BLaER1 (cell line): ENCODE measurements around the gene TYMS.

Experiments
- H3K27ac ChIP-seq: shearing (Covaris generic); formaldehyde crosslinking; 2 replicates; pipeline ENCODE4 v1.8.1; 2022
- H3K27me3 ChIP-seq: shearing (Covaris generic); formaldehyde crosslinking; 2 replicates; pipeline ENCODE4 v1.8.1; 2022
- H3K36me3 ChIP-seq: shearing (Covaris generic); formaldehyde crosslinking; 2 replicates; pipeline ENCODE4 v1.8.1; 2022
- H3K4me1 ChIP-seq: shearing (Covaris generic); formaldehyde crosslinking; 2 replicates; pipeline ENCODE4 v1.8.1; 2022
- H3K4me2 ChIP-seq: shearing (Covaris generic); formaldehyde crosslinking; 2 replicates; pipeline ENCODE4 v1.8.1; 2022
- H3K4me3 ChIP-seq: shearing (Covaris generic); formaldehyde crosslinking; 2 replicates; pipeline ENCODE4 v1.8.1; 2022
- H3K9ac ChIP-seq: shearing (Covaris generic); formaldehyde crosslinking; 2 replicates; pipeline ENCODE4 v1.8.1; 2022
- H3K9me3 ChIP-seq: shearing (Covaris generic); formaldehyde crosslinking; 2 replicates; pipeline ENCODE4 v1.8.1; 2022
- H4K20me1 ChIP-seq: shearing (Covaris generic); formaldehyde crosslinking; 2 replicates; pipeline ENCODE4 v1.8.1; 2022
- Cebpa-rat ChIP-seq: shearing (Covaris generic); IDR thresholded peaks from 2 replicates; pipeline ENCODE4 v1.8.1; 2022

TYMS gene

DNA sequence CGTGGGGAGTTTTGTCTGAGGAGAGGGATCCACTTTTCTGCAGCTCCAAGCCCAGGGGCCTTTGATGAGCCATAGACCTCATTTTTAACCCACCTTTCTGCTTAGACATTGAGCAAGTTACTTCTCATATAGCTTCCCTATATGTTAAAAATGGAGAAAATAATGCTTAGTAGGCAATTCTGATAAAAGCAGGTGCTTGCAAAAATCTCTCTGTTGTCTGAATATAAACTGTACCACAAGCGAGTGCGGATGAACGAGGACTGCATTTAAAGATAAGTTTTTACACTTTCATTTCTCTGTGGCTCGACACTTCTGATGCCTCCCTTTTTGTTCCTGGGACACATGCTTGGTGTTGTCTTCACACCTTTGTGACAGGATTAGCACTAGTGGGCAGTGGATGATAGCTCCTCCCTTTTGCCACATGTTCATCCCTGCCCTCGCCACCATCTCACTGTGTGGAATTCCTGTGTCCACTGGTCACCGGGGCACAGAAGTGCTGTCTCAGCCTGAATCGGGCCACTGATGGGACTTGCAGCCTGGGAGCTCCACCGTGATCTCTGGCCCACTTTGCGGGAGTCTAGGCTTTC is 1.6 kb downstream of the TYMS start:
- Histone ChIP-seq H4K20me1 (no peaks in the 10 kb centered on the region), H3K4me2 (peak overlapping the region; percentile 76), H3K36me3 (peaks cover 35% of the 10 kb centered on the region), H3K9ac (peak overlapping the region; percentile 97), H3K4me3 (peak overlapping the region; percentile 96), H3K27ac (peak overlapping the region; percentile 96), H3K9me3 (peaks cover 27% of the 10 kb centered on the region), H3K4me1 (peaks cover 22% of the 10 kb centered on the region), H3K27me3 (no peaks in the 10 kb centered on the region)
- TF ChIP-seq Cebpa-rat = no peak

DNA sequence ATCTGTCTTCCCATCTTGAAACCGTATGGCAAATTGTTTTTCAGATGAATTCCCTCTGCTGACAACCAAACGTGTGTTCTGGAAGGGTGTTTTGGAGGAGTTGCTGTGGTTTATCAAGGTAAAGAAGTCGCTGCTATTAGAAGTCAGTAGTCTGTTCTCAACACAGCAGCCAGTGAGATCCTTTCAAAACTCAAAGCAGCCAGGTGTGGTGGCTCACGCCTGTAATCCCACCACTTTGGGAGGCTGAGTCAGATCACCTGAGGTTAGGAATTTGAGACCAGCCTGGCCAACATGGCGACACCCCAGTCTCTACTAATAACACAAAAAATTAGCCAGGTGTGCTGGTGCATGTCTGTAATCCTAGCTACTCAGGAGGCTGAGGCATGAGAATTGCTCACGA is 2.1 kb downstream of the TYMS start:
- peaks cover 22% of the 10 kb centered on the region for H3K4me1 ChIP-seq
- H3K4me2 ChIP-seq = peak overlapping the region; percentile 76
- H3K4me3 ChIP-seq = peak overlapping the region; percentile 96
- H4K20me1 ChIP-seq = no peaks in the 10 kb centered on the region
- TF ChIP-seq Cebpa-rat = no peak
- H3K9me3 ChIP-seq = peaks cover 27% of the 10 kb centered on the region
- H3K36me3 ChIP-seq = peaks cover 35% of the 10 kb centered on the region
- H3K27me3 ChIP-seq = no peaks in the 10 kb centered on the region
- peak overlapping the region; percentile 97; the same call in 1 of the 2 replicates for H3K9ac ChIP-seq
- no peak overlapping the region; the same call in 1 of the 2 replicates for H3K27ac ChIP-seq

DNA sequence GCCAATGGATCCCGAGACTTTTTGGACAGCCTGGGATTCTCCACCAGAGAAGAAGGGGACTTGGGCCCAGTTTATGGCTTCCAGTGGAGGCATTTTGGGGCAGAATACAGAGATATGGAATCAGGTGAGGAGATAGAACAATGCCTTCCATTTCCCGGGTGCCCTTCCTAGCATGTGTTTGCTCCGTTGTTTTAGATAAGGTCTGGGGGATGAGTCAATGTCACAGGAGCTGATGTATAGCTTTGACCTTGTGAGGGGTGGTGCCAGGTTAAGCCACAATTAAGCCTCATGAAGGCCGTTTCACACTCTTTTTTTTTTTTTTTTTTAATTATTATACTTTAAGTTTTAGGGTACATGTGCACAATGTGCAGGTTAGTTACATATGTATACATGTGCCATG is 4.7 kb downstream of the TYMS start:
- no peak overlapping the region for H3K4me2 ChIP-seq
- peaks cover 9% of the 10 kb centered on the region for H4K20me1 ChIP-seq
- H3K4me3 ChIP-seq = peak overlapping the region; percentile 11; the same call in 1 of the 2 replicates
- no peak overlapping the region for H3K27ac ChIP-seq
- H3K9ac ChIP-seq = no peak overlapping the region
- H3K27me3 ChIP-seq = no peaks in the 10 kb centered on the region
- no peak for TF ChIP-seq Cebpa-rat
- peaks cover 44% of the 10 kb centered on the region for H3K36me3 ChIP-seq
- peaks cover 11% of the 10 kb centered on the region for H3K4me1 ChIP-seq
- peaks cover 27% of the 10 kb centered on the region for H3K9me3 ChIP-seq

DNA sequence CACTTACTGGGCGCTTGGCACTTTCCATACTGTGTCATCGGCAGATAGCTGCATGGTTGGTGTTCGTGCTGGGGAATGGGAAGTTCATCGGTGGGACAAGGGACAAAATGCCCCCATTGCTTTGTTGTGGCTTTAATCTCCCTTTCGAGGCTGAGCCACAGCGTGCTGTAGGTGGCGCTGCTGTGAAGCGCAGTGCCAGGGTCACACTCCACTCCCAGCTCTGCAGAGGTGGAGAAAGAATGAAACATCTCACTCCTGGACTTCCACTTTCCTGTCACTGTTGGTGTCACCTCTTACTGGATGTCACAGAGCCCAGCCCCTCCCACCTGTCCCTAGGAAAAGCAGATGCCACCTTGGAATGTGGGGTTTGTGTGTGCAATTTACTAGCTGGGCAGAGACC is 8.7 kb downstream of the TYMS start:
- peaks cover 62% of the 10 kb centered on the region for H3K36me3 ChIP-seq
- H3K9ac ChIP-seq = no peak overlapping the region
- no peaks in the 10 kb centered on the region for H3K4me1 ChIP-seq
- peaks cover 13% of the 10 kb centered on the region for H3K9me3 ChIP-seq
- H3K27ac ChIP-seq = no peak overlapping the region
- no peaks in the 10 kb centered on the region for H3K27me3 ChIP-seq
- no peak overlapping the region for H3K4me3 ChIP-seq
- H4K20me1 ChIP-seq = peaks cover 38% of the 10 kb centered on the region
- no peak for TF ChIP-seq Cebpa-rat
- H3K4me2 ChIP-seq = no peak overlapping the region

DNA sequence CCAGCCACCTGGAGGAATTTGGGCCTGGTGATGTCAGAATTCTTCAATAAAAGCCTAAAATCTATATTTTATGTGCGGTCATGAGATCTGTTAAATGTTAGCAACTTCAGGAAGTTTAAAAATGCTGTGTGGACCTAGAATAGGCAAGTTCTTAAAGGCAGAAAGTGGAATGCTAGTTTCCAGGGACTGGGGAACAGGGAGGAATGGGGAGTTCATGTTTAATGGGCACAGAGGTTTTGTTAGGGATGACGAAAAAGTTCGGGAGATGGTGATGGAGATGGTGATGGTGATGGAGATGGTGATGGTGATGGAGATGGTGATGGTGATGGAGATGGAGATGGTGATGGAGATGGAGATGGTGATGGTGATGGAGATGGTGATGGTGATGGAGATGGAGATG is 9.2 kb downstream of the TYMS start:
- no peaks in the 10 kb centered on the region for H3K27me3 ChIP-seq
- no peak overlapping the region for H3K27ac ChIP-seq
- H4K20me1 ChIP-seq = peaks cover 43% of the 10 kb centered on the region
- H3K4me2 ChIP-seq = no peak overlapping the region
- peaks cover 8% of the 10 kb centered on the region for H3K9me3 ChIP-seq
- no peak for TF ChIP-seq Cebpa-rat
- H3K36me3 ChIP-seq = peaks cover 62% of the 10 kb centered on the region
- H3K9ac ChIP-seq = no peak overlapping the region
- no peaks in the 10 kb centered on the region for H3K4me1 ChIP-seq
- no peak overlapping the region for H3K4me3 ChIP-seq

DNA sequence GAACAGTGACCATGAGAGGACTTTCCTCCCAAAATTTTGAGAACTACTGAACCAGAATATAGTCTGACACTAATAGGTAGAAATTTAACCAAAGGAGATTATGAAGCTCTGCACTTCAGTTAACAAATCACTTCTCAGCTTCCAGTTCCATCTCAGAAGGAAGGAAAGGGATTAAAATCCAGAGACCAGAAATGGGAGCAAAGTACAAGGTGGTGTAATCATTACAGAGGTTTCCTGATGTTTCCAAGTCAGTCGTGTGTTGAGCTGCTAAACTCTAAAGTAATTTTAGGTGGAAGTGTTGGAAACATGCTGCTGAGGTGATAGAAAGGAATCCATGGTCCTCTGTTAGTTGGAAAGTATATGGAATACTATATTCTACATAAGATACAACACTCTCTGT is 10.8 kb downstream of the TYMS start:
- TF ChIP-seq Cebpa-rat = no peak
- no peaks in the 10 kb centered on the region for H3K27me3 ChIP-seq
- no peak overlapping the region for H3K4me3 ChIP-seq
- H4K20me1 ChIP-seq = peaks cover 46% of the 10 kb centered on the region
- no peak overlapping the region for H3K4me2 ChIP-seq
- no peaks in the 10 kb centered on the region for H3K4me1 ChIP-seq
- H3K9ac ChIP-seq = no peak overlapping the region
- peaks cover 70% of the 10 kb centered on the region for H3K36me3 ChIP-seq
- H3K27ac ChIP-seq = no peak overlapping the region
- H3K9me3 ChIP-seq = no peaks in the 10 kb centered on the region

DNA sequence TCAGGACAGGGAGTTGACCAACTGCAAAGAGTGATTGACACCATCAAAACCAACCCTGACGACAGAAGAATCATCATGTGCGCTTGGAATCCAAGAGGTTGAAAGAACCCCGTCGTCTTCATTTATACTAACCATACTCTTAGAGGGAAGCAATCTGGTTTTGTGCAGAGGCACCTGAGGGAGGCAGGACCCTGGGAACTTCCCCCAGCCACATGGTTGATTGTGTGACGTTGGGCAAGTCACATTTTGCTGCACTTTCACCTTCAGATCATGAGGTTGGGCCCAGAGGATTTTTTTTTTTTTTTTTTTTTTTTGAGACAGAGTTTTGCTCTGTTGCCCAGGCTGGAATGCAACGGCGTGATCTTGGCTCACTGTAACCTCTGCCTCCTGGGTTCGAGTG is 11.6 kb downstream of the TYMS start:
- H3K9ac ChIP-seq = no peak overlapping the region
- no peak overlapping the region for H3K27ac ChIP-seq
- no peak overlapping the region for H3K4me2 ChIP-seq
- H3K27me3 ChIP-seq = no peaks in the 10 kb centered on the region
- H4K20me1 ChIP-seq = peaks cover 46% of the 10 kb centered on the region
- TF ChIP-seq Cebpa-rat = no peak
- no peaks in the 10 kb centered on the region for H3K4me1 ChIP-seq
- H3K4me3 ChIP-seq = no peak overlapping the region
- no peaks in the 10 kb centered on the region for H3K9me3 ChIP-seq
- H3K36me3 ChIP-seq = peaks cover 78% of the 10 kb centered on the region

DNA sequence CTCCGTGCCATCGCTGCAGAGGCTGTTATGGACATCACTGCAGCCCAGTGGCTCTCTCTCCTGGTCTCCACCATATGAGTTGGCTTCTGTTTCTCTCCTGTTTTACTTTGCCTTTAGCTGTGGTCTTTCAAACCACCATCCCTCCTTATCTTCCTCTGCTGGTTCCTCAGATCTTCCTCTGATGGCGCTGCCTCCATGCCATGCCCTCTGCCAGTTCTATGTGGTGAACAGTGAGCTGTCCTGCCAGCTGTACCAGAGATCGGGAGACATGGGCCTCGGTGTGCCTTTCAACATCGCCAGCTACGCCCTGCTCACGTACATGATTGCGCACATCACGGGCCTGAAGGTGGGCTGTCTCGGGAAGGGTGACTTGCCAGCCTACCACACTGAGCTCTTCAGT is 13.1 kb downstream of the TYMS start:
- no peak for TF ChIP-seq Cebpa-rat
- no peaks in the 10 kb centered on the region for H3K27me3 ChIP-seq
- H3K9me3 ChIP-seq = no peaks in the 10 kb centered on the region
- H3K36me3 ChIP-seq = peaks cover 93% of the 10 kb centered on the region
- no peak overlapping the region for H3K4me3 ChIP-seq
- H4K20me1 ChIP-seq = peaks cover 46% of the 10 kb centered on the region
- no peak overlapping the region for H3K9ac ChIP-seq
- H3K4me2 ChIP-seq = no peak overlapping the region
- H3K4me1 ChIP-seq = no peaks in the 10 kb centered on the region
- H3K27ac ChIP-seq = no peak overlapping the region

DNA sequence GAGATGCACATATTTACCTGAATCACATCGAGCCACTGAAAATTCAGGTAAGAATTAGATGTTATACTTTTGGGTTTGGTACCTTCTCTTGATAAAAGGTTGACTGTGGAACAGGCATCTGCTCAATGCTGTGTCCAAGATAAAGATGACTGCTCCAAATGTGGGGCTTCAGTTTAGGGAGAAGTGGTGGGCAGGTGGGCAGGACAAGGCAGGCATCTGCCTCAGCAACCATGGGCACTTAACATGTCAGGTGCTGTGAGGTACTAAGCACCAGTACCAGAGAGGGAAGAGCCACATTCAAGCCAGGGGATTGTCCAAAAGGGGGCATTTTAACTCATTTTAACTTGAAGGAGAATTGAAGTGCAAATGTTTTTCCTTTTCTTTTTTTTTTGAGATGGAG is 14.0 kb downstream of the TYMS start:
- Histone ChIP-seq H3K4me3 (no peak overlapping the region), H4K20me1 (peaks cover 41% of the 10 kb centered on the region), H3K36me3 (peaks cover 96% of the 10 kb centered on the region), H3K27me3 (no peaks in the 10 kb centered on the region), H3K4me2 (no peak overlapping the region), H3K27ac (no peak overlapping the region), H3K9ac (no peak overlapping the region), H3K4me1 (no peaks in the 10 kb centered on the region), H3K9me3 (no peaks in the 10 kb centered on the region)
- no peak for TF ChIP-seq Cebpa-rat

DNA sequence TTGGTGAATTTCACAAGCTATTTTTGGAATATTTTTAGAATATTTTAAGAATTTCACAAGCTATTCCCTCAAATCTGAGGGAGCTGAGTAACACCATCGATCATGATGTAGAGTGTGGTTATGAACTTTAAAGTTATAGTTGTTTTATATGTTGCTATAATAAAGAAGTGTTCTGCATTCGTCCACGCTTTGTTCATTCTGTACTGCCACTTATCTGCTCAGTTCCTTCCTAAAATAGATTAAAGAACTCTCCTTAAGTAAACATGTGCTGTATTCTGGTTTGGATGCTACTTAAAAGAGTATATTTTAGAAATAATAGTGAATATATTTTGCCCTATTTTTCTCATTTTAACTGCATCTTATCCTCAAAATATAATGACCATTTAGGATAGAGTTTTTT is 15.9 kb downstream of the TYMS start:
- Histone ChIP-seq H3K36me3 (peaks cover 98% of the 10 kb centered on the region), H3K27me3 (no peaks in the 10 kb centered on the region), H4K20me1 (peaks cover 27% of the 10 kb centered on the region; the same call in 1 of the 2 replicates), H3K4me3 (no peak overlapping the region), H3K4me2 (no peak overlapping the region), H3K27ac (no peak overlapping the region), H3K4me1 (no peaks in the 10 kb centered on the region), H3K9me3 (no peaks in the 10 kb centered on the region), H3K9ac (no peak overlapping the region)
- TF ChIP-seq Cebpa-rat = no peak

DNA sequence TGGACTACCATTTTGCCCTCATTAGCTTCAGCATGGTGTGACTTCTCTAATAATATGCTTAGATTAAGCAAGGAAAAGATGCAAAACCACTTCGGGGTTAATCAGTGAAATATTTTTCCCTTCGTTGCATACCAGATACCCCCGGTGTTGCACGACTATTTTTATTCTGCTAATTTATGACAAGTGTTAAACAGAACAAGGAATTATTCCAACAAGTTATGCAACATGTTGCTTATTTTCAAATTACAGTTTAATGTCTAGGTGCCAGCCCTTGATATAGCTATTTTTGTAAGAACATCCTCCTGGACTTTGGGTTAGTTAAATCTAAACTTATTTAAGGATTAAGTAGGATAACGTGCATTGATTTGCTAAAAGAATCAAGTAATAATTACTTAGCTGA is 16.3 kb downstream of the TYMS start:
- Histone ChIP-seq H3K27me3 (no peaks in the 10 kb centered on the region), H3K9me3 (no peaks in the 10 kb centered on the region), H3K4me2 (no peak overlapping the region), H3K4me3 (no peak overlapping the region), H3K9ac (no peak overlapping the region), H3K27ac (no peak overlapping the region), H3K4me1 (no peaks in the 10 kb centered on the region), H4K20me1 (peaks cover 22% of the 10 kb centered on the region; the same call in 1 of the 2 replicates), H3K36me3 (peaks cover 97% of the 10 kb centered on the region)
- TF ChIP-seq Cebpa-rat = no peak
